Ishikawa (cell line): ENCODE data around the gene RHOF.

Experiments
- CEBPB ChIP-seq: IDR thresholded peaks from 2 replicates; pipeline ENCODE4 v1.6.1; 2012
- EGR1 ChIP-seq: IDR thresholded peaks from 2 replicates; pipeline ENCODE4 v1.6.1; 2012
- EP300 ChIP-seq: IDR thresholded peaks from 2 replicates; pipeline ENCODE4 v1.6.1; 2012; ENCODE audit warnings: borderline replicate concordance
- FOXM1 ChIP-seq: IDR thresholded peaks from 2 replicates; pipeline ENCODE4 v1.6.1; 2012; ENCODE audit warnings: low read depth, borderline replicate concordance
- MAX ChIP-seq: IDR thresholded peaks from 2 replicates; pipeline ENCODE4 v1.6.1; 2012
- NFIC ChIP-seq: IDR thresholded peaks from 2 replicates; pipeline ENCODE4 v1.6.1; 2012
- RAD21 ChIP-seq: IDR thresholded peaks from 2 replicates; pipeline ENCODE4 v1.6.1; 2012; ENCODE audit warnings: low read depth
- REST ChIP-seq: IDR thresholded peaks from 2 replicates; pipeline ENCODE4 v1.6.1; 2012; ENCODE audit warnings: low read depth, mild to moderate bottlenecking
- TAF1 ChIP-seq: IDR thresholded peaks from 2 replicates; pipeline ENCODE4 v1.6.1; 2012; ENCODE audit warnings: low read depth, mild to moderate bottlenecking
- TCF12 ChIP-seq: IDR thresholded peaks from 2 replicates; pipeline ENCODE4 v1.6.1; 2012; ENCODE audit warnings: low read depth
- TEAD4 ChIP-seq: IDR thresholded peaks from 2 replicates; pipeline ENCODE4 v1.6.1; 2012
- USF1 ChIP-seq: IDR thresholded peaks from 2 replicates; pipeline ENCODE4 v1.6.1; 2012
- YY1 ChIP-seq: IDR thresholded peaks from 2 replicates; pipeline ENCODE4 v1.6.1; 2012; ENCODE audit warnings: low read depth
- ZBTB7A ChIP-seq: IDR thresholded peaks from 2 replicates; pipeline ENCODE4 v1.6.1; 2012; ENCODE audit warnings: low read depth

RHOF gene

GRCh38 chr12:121806009-121806545, 12.6 kb upstream of the RHOF start:
- TF ChIP-seq MAX (no peak), USF1 (no peak), TAF1 (no peak), FOXM1 (no peak), NFIC (no peak), TCF12 (no peak), YY1 (no peak), REST (no peak)

- TF ChIP-seq NFIC (no peak), ZBTB7A (no peak; the same call in 1 of the 2 replicates), MAX (no peak), EGR1 (no peak), YY1 (no peak), RAD21 (no peak), CEBPB (no peak), FOXM1 (no peak), TAF1 (no peak)
Measured at GRCh38 chr12:121805171-121806008, 11.9 kb upstream of the RHOF start.

- TF ChIP-seq ZBTB7A: peak; percentile 71
- TF ChIP-seq REST: no peak
Measured at GRCh38 chr12:121804417-121805111, 11.1 kb upstream of the RHOF start.

GRCh38 chr12:121803861-121804416, 10.5 kb upstream of the RHOF start, which contains the start of gene SETD1B:
Gene SETD1B (plus strand): TSS chr12:121804009. CDS start chr12:121804738, 729 bp downstream.
- no peak for TF ChIP-seq EP300
- peak; percentile 59; the same call in 1 of the 2 replicates for TF ChIP-seq TAF1
- TF ChIP-seq MAX: 0 out of 2 replicates have a peak, but pooled peaks have one; percentile 4

GRCh38 chr12:121802843-121803698, 9.6 kb upstream of the RHOF start:
- TF ChIP-seq TAF1 (peak; percentile 80), TCF12 (peak; percentile 52; the same call in 1 of the 2 replicates), YY1 (peak; percentile 84), CEBPB (no peak), FOXM1 (peak; percentile 27; the same call in 1 of the 2 replicates), ZBTB7A (peak; percentile 94), USF1 (0 out of 2 replicates have a peak, but pooled peaks have one; percentile 14), EP300 (no peak), TEAD4 (peak; percentile 50; the same call in 1 of the 2 replicates), MAX (no peak; the same call in none of the 2 replicates)
